Erythroblast (primary cell): ENCODE measurements around the gene VWA2.

ENCODE experiments used
- GATA1 ChIP-seq: IDR thresholded peaks from 2 replicates; pipeline ENCODE4 v1.6.1; 2011; ENCODE audit warnings: low read depth, mild to moderate bottlenecking, control low read depth, low read length, moderate library complexity
- POLR2A ChIP-seq: IDR thresholded peaks from 2 replicates; pipeline ENCODE4 v1.6.1; 2011; ENCODE audit warnings: mild to moderate bottlenecking, low read length

GRCh38 chr10:114273910-114274309, 34.9 kb downstream of the VWA2 start:
- no peak for TF ChIP-seq POLR2A
- no peak for TF ChIP-seq GATA1
